ENCODE measurements around the gene DHX58.
"Not testable (repeated sequence)": the region's sequence is repeated elsewhere in the genome, so short reads cannot be mapped to it uniquely, and the experiment has no call there.

The DHX58 gene

GRCh38 chr17:42112552-42113176 lies at the start of gene DHX58:
TSS of gene DHX58 (minus strand) at chr17:42112714. CDS start at chr17:42111892, 822 bp downstream.
- DNase-seq: peak; percentile 87

- no peak for DNase-seq
Observed at GRCh38 chr17:42160531-42160910, 48.0 kb upstream of the DHX58 start.

GRCh38 chr17:42159796-42160530 lies 47.4 kb upstream of the DHX58 start:
- no peak for DNase-seq

- DNase-seq: peak; percentile 21
Observed at GRCh38 chr17:42155614-42156045, 43.1 kb upstream of the DHX58 start.

GRCh38 chr17:42153919-42154742 lies 41.6 kb upstream of the DHX58 start:
- DNase-seq: no peak

- no peak for DNase-seq
Observed at GRCh38 chr17:42146911-42147607, 34.5 kb upstream of the DHX58 start.

GRCh38 chr17:42143138-42143537 lies 30.6 kb upstream of the DHX58 start:
- DNase-seq: not testable (repeated sequence)

- no peak for DNase-seq
Observed at GRCh38 chr17:42142371-42142896, 29.9 kb upstream of the DHX58 start.

- DNase-seq: no peak
Observed at GRCh38 chr17:42141382-42141781, 28.9 kb upstream of the DHX58 start.

- not testable (repeated sequence) for DNase-seq
Observed at GRCh38 chr17:42140690-42141089, 28.2 kb upstream of the DHX58 start.

- DNase-seq: no peak
Observed at GRCh38 chr17:42138749-42139492, 26.4 kb upstream of the DHX58 start.

- DNase-seq: no peak
Observed at GRCh38 chr17:42136654-42137051, 24.1 kb upstream of the DHX58 start.

GRCh38 chr17:42135664-42136653 lies 23.4 kb upstream of the DHX58 start:
- no peak for DNase-seq

GRCh38 chr17:42135151-42135550 lies 22.6 kb upstream of the DHX58 start:
- DNase-seq: no peak

GRCh38 chr17:42133461-42134041 lies 21.0 kb upstream of the DHX58 start:
- peak; percentile 63 for DNase-seq

- peak; percentile 51 for DNase-seq
Observed at GRCh38 chr17:42132941-42133340, 20.4 kb upstream of the DHX58 start.

GRCh38 chr17:42131981-42132432 lies 19.5 kb upstream of the DHX58 start:
- no peak for DNase-seq

- no peak for DNase-seq
Observed at GRCh38 chr17:42131232-42131631, 18.7 kb upstream of the DHX58 start.

- DNase-seq: no peak
Observed at GRCh38 chr17:42130310-42130936, 17.9 kb upstream of the DHX58 start.
